ENCODE results near the gene KIF11.

Gene KIF11

DNA sequence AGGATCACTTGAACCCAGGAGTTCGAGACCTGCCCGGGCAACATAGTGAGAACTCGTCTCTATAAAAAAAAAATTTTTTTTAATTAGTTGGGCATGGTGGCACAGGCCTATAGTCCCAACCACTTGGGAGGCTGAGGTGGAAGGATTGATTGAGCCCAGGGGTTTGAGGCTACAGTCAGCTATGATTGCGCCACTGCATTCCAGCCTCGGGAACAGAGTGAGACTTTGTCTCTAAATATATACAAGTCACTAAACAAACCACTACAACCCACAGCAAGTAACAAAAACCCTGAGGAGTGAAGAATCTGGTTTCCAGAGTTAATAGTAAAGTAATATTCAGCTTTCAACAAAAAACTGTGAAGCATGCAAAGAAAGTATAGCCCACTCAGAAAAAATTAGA is 64.1 kb downstream of the KIF11 start:
- TF ChIP-seq, protein P1, sequence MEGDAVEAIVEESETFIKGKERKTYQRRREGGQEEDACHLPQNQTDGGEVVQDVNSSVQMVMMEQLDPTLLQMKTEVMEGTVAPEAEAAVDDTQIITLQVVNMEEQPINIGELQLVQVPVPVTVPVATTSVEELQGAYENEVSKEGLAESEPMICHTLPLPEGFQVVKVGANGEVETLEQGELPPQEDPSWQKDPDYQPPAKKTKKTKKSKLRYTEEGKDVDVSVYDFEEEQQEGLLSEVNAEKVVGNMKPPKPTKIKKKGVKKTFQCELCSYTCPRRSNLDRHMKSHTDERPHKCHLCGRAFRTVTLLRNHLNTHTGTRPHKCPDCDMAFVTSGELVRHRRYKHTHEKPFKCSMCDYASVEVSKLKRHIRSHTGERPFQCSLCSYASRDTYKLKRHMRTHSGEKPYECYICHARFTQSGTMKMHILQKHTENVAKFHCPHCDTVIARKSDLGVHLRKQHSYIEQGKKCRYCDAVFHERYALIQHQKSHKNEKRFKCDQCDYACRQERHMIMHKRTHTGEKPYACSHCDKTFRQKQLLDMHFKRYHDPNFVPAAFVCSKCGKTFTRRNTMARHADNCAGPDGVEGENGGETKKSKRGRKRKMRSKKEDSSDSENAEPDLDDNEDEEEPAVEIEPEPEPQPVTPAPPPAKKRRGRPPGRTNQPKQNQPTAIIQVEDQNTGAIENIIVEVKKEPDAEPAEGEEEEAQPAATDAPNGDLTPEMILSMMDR (IDR thresholded peaks at IDR 0.05; ENCODE audit: insufficient read depth, low read length, missing control alignments) = no peak
- DNase-seq (ENCODE audit: low read depth, low spot score) = no peak
- ChIA-PET POLR2A (no interaction called here), CTCF (no interaction called here)
- no peak overlapping the region for H3K4me3 ChIP-seq (ENCODE audit: low read depth, low read length)

DNA sequence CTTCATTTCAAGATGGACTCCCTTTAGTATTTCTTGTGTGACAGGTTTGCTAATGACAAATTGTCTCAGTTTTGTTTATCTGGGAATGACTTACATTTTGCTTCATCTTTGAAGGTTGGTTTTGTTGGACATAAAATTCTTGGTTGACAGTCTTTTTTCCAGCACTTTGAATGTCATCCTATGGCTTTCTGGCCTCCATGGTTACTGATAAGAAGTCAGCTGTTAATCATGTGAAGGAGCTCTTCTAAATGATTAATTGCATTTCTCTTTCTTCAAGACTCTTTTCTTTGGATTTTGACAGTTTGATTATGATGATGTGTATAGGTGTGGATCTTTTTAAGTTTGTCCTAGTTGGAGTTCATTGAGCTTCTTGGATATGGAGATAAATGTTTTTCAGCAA is 69.9 kb downstream of the KIF11 start:
- TF ChIP-seq, protein P1 (IDR thresholded peaks at IDR 0.05; ENCODE audit: insufficient read depth, low read length, missing control alignments) = no peak
- no peak for DNase-seq (ENCODE audit: low read depth, low spot score)
- POLR2A ChIA-PET = no interaction called here
- CTCF ChIA-PET = interaction anchor here (1.0 kb wide), 1 partner anchor 18 kb away, joined by 4 read pairs; no protein-coding TSS in a partner anchor
- H3K4me3 ChIP-seq (ENCODE audit: low read depth, low read length) = no peak overlapping the region

DNA sequence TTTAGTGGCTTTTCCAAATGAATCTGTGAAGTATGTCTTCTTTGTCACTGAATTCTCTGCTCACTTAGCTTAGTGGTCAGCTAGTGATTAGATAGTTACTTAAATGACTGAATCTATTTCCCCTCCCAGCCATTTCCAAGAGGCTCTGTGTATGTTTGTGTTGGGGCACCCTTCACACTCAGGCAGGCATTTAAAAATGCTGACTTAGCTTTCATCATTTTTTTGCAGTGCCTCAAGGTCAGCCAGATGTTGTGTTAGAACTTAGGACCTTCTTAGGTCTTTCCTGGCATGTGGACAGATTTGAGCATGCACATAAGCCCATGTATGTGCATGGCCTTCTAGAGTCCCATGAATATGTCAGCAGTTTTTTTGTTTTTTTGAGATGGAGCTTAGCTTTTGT is 71.4 kb downstream of the KIF11 start:
- ChIA-PET POLR2A (no interaction called here), CTCF (no interaction called here)
- TF ChIP-seq, protein P1 (IDR thresholded peaks at IDR 0.05; ENCODE audit: insufficient read depth, low read length, missing control alignments) = no peak
- DNase-seq (ENCODE audit: low read depth, low spot score) = no peak
- no peak overlapping the region for H3K4me3 ChIP-seq (ENCODE audit: low read depth, low read length)

DNA sequence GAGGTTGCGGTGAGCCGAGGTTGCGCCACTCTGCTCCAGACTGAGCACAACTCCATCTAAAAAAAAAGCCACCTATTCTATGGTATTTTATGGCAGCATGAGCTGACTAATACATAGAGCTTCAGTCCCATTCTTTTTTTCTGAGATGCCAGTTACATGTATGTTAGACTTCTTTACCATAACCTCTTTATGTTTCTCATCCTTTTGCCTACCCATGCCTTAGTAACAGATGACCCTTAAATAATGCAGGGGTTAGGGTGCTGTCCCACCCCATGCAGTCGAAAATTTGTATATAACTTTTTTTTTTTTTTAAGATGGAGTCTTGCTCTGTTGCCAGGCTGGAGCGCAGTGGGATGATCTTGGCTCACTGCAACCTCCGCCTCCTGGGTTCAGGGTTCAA is 74.1 kb downstream of the KIF11 start:
- no peak for DNase-seq (ENCODE audit: low read depth, low spot score)
- POLR2A ChIA-PET = interaction anchor here (0.6 kb wide), 1 partner anchor 24 kb away, joined by 5 read pairs; no protein-coding TSS in a partner anchor

DNA sequence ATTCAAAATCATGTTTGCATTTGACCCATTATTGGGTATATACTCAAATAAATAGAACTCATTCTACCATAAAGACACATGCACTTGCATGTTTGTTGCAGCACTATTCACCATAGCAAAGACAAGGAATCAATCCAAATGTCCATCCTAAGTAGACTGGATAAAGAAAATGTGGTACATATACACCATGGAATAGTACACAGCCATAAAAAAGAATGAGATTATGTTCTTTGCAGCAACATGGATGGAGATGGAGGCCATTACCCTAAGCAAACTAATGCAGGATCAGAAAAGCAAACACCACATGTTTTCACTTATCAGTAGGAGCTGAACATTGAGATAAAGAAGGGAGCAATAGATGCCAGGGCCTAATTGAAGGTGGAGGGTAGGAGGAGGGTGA is 84.8 kb downstream of the KIF11 start:
- ChIA-PET CTCF (interaction anchor here (1.4 kb wide), 1 partner anchor 161 kb away, joined by 3 read pairs; no protein-coding TSS in a partner anchor), POLR2A (no interaction called here)
- no peak for DNase-seq (ENCODE audit: low read depth, low spot score)
- TF ChIP-seq, protein P1 (IDR thresholded peaks at IDR 0.05; ENCODE audit: insufficient read depth, low read length, missing control alignments) = no peak
- no peak overlapping the region for H3K4me3 ChIP-seq (ENCODE audit: low read depth, low read length)

More for the DNA sequence above, 74.1 kb downstream of the KIF11 start:
- CTCF ChIA-PET = interaction anchor here (1.1 kb wide), 1 partner anchor 18 kb away, joined by 3 read pairs; no protein-coding TSS in a partner anchor
- TF ChIP-seq, protein P1 (IDR thresholded peaks at IDR 0.05; ENCODE audit: insufficient read depth, low read length, missing control alignments) = no peak
- H3K4me3 ChIP-seq (ENCODE audit: low read depth, low read length) = no peak overlapping the region

DNA sequence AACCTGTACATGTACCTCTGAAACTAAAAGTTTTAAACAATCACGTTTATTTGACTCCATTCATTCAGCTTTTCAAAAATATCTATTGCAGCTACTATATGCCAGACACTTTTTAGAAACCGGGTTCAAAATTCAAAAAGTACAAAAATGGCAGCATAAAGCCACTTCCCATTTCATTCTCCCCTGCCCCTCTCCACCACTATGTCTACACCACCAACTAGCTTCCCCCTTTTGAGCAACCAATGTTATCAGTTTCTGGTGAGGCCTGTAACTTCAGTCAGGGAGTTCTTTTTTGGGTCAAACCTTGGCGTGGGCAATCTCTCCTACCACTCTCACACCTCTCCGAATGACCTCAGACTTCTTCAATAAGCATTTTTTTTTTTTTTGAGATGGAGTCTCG is 85.3 kb downstream of the KIF11 start:
- H3K4me3 ChIP-seq (ENCODE audit: low read depth, low read length) = no peak overlapping the region
- no peak for DNase-seq (ENCODE audit: low read depth, low spot score)
- ChIA-PET CTCF (interaction anchor here (1.4 kb wide), 1 partner anchor 161 kb away, joined by 3 read pairs; no protein-coding TSS in a partner anchor), POLR2A (no interaction called here)
- TF ChIP-seq, protein P1 (IDR thresholded peaks at IDR 0.05; ENCODE audit: insufficient read depth, low read length, missing control alignments) = no peak

Measured in AG04449 (cell line).